Measurements from ENCODE around the gene GARIN5A.

GARIN5A gene

GRCh38 chr19:50417111-50418081 lies 59.3 kb downstream of the GARIN5A start:
- Histone ChIP-seq H3K27ac (no peak overlapping the region), H3K27me3 (ENCODE audit: insufficient read depth, low read depth) (no peaks in the 10 kb centered on the region), H3K36me3 (ENCODE audit: insufficient read depth) (no peaks in the 10 kb centered on the region), H2AFZ (ENCODE audit: low read depth) (no peak overlapping the region), H4K20me1 (ENCODE audit: insufficient read depth) (no peaks in the 10 kb centered on the region), H3K4me2 (no peak overlapping the region), H3K4me1 (ENCODE audit: low read depth, poor library complexity, severe bottlenecking) (peaks cover 23% of the 10 kb centered on the region), H3K4me3 (IDR thresholded peaks at IDR 0.05; ENCODE audit: insufficient read depth, low read depth, low read length) (no peak overlapping the region), H3K9ac (no peak overlapping the region), H3K79me2 (ENCODE audit: insufficient read depth, low read depth) (no peaks in the 10 kb centered on the region)
- TF ChIP-seq CTCF (conservative IDR thresholded peaks at IDR 0.05; ENCODE audit: low read depth, low read length) = no peak

Data from KMS-11 (cell line).